ENCODE results near the gene SNX25.
"Not testable (repeated sequence)": the region's sequence is repeated elsewhere in the genome, so short reads cannot be mapped to it uniquely, and the experiment has no call there.

SNX25 gene

DNA sequence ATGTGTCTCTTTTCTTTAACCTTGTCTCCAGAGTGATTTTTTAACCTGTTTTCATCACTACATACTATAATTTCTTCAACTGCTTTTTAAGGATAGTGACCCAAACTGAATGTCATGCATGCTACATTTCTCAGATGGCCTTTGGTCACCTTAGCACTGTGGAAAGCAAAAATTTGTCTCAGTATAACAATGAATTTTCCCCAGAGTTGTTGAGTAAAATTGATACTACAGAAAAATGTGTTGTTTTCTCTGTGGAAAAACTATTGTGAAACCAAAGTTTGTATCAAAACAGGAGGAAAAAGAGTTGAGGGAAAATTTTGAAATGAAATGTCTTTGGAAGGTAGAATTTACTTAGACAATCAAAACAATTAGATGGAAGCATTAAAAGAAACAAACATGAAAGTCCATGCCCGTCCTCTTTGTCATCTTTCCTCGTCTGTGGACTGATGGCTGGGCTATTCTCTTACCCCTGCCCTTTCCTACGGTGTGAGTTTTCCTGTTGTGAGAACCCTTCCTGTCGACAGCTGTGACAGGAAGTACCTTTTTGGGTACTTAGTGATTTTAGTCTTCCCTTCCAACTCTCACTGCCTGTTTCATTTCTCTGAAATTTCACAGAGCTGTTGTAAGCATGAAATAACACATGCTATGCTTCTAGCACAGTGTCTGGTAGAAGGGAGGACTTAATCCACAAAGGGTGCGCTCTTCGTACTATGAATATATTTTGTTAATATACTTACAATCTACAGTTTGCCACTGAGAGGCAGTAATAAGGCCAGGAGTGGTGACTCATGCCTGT is 135.5 kb downstream of the SNX25 start:
- no peak for DNase-seq (ENCODE audit: low read depth)

DNA sequence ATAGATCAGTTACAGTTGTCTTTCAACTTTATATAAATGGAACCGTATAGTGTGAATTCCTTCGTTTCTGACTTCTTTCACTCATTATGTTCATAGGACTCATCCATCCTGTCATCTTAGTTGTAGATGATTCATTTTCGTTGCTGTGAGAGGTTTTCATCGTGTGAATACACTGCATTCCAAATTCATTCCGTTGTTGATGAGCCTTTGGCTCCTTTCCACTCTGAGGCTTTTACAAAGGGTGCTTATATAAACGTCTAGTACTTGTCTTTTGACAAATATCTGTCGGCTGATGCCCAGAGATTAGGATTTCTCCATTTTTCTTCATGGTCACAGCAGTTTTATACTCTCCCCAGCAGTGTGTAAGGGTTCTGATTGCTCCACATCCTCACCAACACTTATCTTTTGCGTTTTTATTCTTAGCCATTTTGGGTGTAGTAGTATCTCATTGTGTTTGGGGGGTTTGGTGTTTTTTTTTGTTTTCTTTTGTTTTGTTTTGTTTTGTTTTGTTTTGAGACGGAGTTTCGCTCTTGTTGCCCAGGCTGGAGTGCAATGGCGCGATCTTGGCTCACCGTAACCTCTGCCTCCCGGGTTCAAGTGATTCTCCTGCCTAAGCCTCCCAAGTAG is 137.7 kb downstream of the SNX25 start:
- DNase-seq (ENCODE audit: low read depth) = no peak

DNA sequence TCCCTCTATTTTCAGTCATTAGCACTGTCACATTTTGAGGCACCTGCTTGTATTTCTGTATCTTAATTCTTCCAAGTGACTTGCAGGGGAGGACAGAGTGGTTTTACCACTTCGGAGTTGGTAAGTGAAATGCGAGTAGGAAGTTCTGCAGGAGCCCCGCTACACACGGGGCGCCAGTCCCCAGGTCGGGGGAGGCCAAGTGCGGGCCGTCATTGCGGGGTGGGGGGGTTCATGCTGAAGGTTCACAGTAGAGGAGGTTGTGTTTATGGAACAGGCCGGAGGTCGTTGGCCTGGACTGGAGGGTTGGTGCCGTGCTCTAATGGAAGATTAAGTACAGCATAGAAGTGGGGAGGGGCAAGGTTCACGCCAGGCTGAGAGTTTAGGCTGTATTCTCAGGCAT is 142.3 kb downstream of the SNX25 start:
- no peak for DNase-seq (ENCODE audit: low read depth)

DNA sequence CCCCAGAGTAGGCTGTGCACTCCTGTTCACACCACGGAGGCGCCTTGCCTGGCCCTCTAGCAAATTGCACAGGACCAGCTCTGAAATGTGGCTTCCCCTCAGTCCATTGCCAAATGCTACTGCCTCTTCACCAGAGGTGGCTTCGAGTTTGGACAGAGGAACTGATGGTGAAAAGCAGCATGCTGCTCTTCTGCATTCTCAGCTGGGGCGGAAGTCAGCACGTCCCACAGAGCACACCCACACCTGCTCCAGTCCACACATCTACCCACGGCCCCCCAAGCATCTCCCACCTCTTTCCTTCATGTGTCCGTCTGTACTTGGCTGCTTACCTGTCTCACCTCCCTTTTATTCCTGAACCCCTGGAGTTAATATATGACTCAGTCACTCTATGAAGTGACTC is 142.8 kb downstream of the SNX25 start:
- DNase-seq (ENCODE audit: low read depth) = no peak

DNA sequence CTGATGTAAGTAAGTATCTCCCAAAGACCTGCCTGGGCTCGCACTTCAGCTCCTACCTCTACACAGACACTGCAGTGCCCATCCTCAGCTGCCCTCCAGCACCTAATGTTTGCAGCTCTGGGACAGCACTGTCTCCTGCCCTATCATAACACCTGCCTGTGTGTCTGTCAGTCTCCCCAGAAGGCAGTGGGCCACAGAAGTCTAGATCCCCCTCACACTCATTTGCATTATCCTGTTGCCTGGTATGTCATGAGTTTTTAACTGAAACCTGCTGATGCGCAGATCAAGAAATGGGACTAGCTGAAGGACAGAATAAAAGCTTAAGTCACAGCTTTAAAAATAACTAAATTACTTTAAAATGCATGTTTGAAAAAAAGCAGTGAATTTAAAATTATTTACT is 143.3 kb downstream of the SNX25 start:
- no peak for DNase-seq (ENCODE audit: low read depth)

DNA sequence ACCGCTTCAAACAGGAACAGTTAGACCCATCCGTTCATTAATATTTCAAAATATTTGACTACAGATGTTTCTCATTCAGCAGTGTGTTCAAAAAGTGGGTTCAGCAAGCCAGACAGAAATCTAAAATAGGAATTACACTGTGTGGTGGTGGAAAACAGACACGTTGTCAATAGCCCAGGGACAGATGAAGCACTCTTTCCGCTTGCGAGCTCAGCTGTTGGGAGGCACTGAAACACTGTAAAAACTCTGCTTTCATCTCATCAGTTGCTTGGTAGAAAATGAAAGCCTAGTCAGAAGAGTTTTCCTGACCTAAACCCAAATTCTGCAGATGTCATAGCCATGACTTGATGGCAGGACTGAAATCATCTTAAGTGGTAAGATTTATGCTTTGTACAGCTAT is 147.8 kb downstream of the SNX25 start:
- DNase-seq (ENCODE audit: low read depth) = no peak

DNA sequence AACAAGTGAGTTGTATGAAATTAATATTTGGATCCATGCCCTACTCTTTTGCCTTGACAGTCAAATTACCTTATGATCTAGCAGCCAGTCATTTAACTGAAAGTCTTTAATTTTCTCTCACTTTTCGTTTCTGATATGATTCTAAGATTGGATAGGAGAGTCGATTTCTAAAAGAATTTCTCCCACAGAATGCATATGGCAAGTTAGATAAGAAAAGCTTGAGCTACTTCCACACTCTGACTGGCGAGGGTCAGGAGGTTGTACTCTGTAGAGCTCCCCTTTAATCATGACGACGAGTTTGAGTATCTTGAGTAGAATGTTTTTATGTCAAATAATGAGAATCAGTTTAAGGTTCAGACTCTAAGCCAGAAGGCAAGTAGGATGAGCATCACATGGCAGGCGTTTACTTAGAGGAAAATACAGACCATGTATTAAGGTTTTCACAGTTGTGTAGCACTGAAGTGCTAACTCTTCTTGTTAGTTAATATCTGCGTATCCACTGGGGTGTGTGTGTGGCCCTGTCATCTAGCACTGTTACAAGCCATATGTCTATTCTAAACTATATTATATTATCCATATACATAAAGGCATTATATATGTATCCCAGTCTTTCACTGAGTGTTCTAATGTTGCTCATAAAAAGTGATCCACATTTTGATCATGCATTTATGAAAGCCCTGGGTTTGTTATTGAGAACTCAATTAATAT is 148.5 kb downstream of the SNX25 start:
- no peak for DNase-seq (ENCODE audit: low read depth)

DNA sequence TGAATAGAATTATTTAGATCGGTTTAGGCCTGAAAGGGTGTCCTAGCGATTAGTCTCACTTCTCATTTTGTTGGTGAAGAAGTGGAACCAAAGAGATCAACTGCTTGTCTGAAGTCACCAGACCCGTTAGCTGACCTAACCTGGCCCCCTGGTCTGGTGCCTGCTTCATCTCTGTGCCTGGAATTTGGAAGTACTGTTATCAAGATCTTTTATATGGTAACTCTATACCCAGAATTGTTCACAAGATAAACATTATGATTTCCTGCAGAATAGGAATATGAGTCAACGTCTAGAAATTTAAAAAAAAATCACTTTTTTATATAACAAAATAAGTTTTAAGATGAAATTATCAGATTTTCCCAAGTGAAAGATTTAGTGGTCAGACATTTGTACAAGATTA is 149.1 kb downstream of the SNX25 start:
- no peak for DNase-seq (ENCODE audit: low read depth)

DNA sequence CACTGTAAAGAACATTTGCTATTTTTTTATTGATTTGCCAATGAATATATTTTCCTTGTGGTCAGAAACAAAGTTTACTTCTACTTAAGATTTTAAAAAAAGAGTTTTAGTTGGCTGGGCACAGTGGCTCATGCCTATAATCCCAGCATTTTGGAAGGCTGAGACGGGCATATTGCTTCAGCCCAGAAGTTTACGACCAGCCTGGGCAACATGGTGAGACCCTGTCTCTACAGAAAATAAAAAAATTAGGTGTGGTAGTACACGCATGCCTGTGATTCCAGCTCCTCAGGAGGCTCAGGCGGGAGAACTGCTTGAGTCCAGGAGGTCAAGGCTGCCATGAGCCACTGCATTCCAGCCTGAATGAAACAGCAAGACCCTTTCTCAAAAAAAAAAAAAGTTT is 149.6 kb downstream of the SNX25 start:
- no peak for DNase-seq (ENCODE audit: low read depth)

DNA sequence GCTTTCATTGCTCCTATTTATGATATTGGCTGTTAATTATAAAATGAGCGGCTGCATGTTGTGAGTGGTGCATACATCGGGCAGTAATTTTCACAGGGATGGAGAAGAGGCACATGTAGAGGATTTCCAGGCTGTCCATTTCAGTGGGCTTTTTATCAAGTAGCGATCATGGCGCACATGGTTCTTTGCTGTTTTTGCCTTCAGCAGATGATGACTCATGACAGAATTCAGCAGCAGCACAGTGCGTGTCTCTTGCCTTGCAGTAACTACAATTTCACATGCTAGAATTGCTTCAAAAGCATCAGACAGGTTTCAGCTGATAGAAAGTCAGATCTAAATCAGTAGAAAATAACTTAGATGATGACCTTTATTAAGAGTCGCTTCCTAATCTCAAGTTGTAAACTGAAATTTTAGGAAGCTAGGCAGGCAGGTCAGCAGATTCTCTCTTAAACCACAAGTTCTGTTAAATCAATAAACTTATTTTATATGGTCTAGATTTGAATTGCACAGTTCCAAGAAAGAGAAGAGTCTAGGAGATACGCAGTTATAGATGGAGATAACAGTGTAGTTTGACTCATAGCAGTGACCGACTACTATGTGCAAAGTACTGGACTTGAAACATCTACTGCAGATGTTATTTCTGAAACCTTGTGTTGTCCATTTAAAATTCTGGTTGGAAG is 150.5 kb downstream of the SNX25 start:
- no peak for DNase-seq (ENCODE audit: low read depth)

DNA sequence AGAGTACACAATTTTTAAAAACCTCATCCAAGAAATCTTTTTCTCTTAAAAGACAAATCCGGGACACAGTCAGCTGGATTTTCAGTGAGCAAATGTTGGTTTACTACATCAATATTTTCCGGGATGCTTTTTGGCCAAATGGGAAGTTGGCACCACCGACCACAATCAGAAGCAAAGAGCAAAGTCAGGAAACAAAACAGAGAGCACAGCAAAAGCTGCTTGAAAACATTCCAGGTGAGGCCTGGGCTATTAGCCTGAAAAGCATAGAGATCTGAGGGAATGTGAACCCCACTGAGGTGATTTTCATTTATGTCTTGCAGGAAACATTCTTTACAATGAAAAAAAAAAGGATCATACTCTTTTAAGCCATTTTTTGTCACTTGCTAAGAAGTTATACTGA is 152.5 kb downstream of the SNX25 start:
- DNase-seq (ENCODE audit: low read depth) = no peak

DNA sequence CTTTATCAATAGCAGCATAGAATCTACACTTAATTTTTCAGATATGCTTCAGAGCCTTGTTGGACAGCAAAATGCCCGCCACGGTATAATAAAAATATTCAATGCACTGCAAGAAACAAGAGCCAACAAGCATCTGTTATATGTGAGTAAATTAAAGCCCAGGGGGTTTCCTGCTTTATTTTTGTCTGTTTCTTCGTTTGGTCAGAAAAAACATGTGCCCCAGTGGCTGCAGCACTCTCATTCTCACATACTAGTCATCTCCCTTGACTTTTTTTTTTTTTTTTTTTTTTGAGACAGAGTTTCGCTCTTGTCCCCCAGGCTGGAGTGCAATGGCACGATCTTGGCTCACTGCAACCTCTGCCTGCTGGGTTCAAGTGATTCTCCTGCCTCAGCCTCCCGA is 153.2 kb downstream of the SNX25 start:
- not testable (repeated sequence) for DNase-seq (ENCODE audit: low read depth)

DNA sequence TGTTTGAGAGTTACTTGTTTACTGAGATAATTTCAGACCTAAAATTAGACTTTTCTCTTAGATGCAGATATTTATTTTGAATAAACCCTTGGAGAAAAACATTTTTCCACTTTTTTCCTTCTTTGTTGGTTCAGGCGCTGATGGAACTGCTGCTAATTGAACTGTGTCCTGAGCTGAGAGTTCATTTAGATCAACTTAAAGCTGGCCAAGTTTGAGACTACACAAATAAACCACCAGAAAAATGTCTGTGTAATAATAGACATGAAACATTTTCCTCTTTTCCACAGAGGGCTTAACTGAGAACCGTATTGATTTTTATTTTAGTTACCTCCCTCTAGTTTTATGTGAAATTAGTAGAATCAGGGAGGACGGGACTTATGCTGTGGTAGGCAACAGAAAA is 153.9 kb downstream of the SNX25 start:
- DNase-seq (ENCODE audit: low read depth) = no peak

DNA sequence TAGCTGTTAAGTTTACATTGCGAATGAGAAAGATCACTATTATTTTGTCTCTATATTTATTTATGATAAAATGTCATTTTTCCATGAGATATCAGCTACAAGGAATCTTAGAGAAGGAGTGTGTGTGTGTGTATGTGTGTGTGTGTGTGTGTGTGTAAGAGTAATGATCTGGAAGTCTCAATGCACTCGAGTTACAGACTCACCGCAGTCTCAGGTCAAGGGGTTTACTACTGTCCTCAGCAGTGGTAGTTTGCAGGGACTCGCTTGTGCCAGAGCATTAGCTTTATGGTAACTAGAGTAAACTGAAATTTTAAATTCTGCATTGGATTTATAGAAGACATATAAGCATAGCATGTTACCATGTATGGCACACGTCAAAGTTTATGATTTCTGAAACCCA is 155.5 kb downstream of the SNX25 start:
- DNase-seq (ENCODE audit: low read depth) = no peak

DNA sequence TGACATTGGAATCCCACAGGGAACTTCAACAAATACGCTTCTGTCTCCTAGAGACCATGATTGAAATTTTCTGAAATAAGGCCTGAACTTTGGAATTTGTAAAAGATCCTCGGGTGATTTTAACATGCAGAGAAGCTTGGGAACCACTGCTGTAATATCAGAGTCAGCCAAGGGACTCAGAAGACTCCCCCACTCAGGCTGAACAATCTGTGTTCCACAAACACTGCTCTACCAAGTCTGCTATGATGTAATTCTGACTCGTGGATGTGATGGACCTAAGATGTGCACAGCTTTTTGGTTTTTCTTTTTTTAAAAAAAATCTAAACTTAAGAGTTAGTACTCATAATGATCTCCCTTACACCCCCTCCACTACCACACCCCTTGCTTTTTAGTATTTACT is 160.3 kb downstream of the SNX25 start:
- DNase-seq (ENCODE audit: low read depth) = no peak

DNA sequence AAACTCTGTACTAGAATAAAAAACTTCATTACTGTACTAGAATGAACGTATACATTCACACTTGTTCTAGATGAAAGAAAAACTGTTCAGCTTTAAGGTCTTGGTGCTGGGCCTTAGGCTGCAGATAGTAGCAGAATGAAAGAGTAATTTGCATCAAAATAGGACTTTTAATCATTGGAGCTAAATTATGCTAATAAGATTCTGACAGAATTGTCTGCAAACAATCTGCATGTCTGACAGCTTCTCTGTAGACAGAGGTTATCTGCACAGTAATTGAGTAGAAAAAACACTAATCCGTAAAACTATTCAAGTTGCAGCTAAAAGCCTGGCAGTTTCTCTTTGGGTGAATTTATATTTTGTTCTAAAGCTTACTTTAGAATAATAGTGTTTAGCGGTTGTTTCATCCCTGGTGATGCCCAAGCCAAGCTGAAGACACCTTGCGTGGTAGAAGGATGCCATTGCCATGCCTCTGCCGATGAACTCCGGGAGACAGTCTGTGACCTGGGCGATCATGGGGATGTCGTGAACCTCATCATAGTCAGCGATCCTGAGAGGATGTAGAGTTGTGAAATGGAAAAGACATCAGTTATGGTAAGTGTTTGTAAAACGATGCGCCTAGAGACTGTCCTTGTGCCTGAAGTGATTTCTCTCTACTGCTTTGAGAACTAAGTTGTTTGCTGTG is 161.0 kb downstream of the SNX25 start:
- no peak for DNase-seq (ENCODE audit: low read depth)

DNA sequence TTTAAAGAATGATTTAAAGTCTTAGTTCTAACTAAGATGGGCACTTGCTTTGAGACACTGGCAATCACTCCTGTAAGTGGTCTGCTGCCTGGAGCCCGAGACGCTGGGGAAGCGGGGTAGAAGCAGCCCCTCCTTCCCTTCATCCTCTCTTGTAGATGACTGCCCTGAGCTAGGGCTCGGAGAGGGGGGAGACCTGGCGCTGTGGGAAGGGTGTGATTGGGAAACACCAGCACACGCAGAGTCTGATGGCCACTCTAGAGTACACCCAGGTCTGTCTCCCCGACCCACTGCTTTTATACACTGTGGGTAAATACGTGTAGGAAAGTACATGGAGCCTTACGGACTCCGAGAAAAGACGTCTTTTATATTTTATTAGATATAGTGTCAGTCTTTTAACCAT is 162.3 kb downstream of the SNX25 start:
- no peak for DNase-seq (ENCODE audit: low read depth)

DNA sequence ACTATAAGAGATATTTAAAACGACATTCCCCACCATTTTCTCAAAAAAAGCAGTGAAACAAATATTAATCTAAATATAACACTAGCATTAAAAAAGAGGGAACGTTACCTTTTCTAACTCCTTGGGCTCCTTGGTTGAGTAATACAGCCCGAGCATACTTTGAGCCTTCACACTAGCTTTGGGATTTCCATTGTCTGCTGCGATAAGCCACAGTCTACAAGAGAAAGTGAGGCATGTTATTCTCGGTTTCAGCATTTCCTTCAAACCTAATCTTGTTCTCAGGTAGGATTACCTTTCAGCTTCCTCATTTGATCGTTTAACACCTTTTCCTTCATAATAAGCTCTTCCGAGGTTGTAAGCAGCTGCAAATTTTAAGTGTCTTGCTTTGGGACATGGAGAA is 164.6 kb downstream of the SNX25 start:
- no peak for DNase-seq (ENCODE audit: low read depth)

DNA sequence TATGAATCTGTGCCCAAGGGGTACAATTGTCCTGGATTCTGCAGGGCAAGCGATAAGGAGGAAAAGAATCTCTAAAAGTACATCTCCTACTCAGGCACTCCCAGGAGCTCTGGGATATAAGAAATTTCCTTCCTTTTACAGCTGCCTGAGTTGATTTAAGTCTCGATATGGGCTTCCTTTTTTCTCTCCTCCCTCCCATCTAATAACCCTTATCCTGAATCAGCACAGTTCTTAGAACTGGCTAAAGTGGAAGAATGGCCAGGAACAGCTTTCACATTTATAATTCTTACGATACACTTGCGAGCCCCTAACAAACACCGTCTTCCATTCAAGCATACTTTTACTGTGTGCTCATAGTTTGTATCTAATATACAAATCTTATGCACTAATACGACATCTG is 165.2 kb downstream of the SNX25 start:
- DNase-seq (ENCODE audit: low read depth) = no peak

DNA sequence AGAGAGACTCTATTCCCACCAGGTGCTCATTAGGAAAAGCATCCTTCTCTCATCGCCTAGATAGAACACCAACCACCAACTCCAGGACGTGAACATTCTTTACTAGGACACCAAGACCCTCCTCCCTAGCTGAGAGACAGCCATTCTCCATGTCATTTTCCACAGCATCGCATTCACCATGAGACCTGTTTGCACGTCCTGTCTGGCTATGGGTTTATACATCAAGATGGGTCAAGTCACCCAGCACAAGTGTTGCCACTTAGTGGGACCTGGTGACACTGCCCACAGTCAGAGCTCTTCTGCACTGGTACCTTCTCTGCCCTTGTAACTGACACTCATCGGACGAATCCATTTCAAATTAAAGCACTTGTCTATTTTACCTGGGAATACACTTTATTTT is 168.9 kb downstream of the SNX25 start:
- no peak for DNase-seq (ENCODE audit: low read depth)

DNA sequence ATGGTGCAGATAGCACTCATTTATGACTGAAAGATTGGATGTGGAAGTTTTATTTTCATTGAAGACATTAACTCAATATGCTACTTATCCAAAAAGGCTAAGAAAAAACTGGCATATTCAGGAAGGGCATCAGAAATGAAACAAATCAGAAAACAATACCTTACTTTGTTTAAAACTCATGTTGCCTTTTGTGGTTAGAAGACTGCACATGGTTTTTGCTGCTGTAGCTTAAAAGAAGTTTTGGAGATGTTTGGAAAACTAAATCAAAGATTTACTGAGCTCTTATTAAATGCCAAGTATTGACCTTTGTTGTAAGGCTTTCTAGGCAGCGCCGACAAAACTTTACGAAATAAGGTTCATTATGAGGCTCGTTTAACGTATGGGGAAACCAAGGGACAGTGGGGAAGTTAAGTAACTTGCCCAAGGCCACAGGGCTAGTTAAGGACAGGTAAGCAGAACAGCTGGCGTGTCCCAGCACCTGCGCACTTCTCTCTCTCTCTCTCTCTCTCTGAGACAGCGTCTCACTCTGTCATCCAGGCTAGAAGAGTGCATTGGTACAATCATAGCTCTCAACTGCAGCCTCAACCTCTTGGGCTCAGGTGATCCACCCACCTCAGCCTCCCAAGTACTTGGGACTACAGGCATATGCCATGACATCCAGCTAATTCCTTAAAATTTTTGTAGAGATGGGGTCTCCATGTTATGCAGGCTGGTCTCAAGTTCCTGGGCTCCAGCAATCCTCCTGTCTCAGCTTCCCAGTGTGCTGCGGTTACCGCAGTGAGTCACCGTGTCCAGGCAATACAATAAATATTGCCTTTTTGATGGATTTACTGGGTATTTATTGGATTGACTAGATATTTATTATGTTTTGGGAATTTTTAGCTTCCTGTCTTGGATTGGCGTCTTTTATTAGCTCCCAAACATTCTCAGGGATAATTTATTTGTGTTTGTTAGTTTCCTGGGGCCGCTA is 170.2 kb downstream of the SNX25 start:
- no peak for DNase-seq (ENCODE audit: low read depth)
